GM12891 (cell line): ENCODE results near the gene FLNC.

Source experiments
- PAX5 ChIP-seq: IDR thresholded peaks from 2 replicates; pipeline ENCODE4 v1.6.1; 2011; ENCODE audit warnings: low read length, moderate library complexity, mild to moderate bottlenecking; ENCODE audit not compliant: insufficient read depth, severe bottlenecking
- POLR2A ChIP-seq: IDR thresholded peaks from 2 replicates; pipeline ENCODE4 v1.6.1; 2011; ENCODE audit warnings: low read depth, low read length, control low read depth
- POLR2AphosphoS5 ChIP-seq: IDR thresholded peaks from 2 replicates; pipeline ENCODE4 v1.6.1; 2011; ENCODE audit warnings: low read depth, low read length, control low read depth
- POU2F2 ChIP-seq: IDR thresholded peaks from 2 replicates; pipeline ENCODE4 v1.6.1; 2011; ENCODE audit warnings: low read depth, mild to moderate bottlenecking, control low read depth, low read length, moderate library complexity

- no peak for TF ChIP-seq POLR2A
- TF ChIP-seq POLR2AphosphoS5 = no peak
- no peak for TF ChIP-seq PAX5
- no peak for TF ChIP-seq POU2F2
Observed at GRCh38 chr7:128805225-128805624, 25.0 kb upstream of the FLNC start.
